ENCODE data around the gene SIGLEC6.

Gene SIGLEC6

GRCh38 chr19:51472607-51473006 is 58.9 kb downstream of the SIGLEC6 start:
- DNase-seq = no peak

GRCh38 chr19:51471527-51471926 is 59.9 kb downstream of the SIGLEC6 start:
- DNase-seq = no peak

- DNase-seq = no peak
Observed at GRCh38 chr19:51470966-51471365, 60.5 kb downstream of the SIGLEC6 start.

- DNase-seq = no peak
Observed at GRCh38 chr19:51469629-51470028, 61.8 kb downstream of the SIGLEC6 start.

- DNase-seq = no peak
Observed at GRCh38 chr19:51469162-51469561, 62.3 kb downstream of the SIGLEC6 start.

GRCh38 chr19:51468545-51468920 is 62.9 kb downstream of the SIGLEC6 start:
- no peak for DNase-seq

GRCh38 chr19:51467864-51468544 is 63.5 kb downstream of the SIGLEC6 start:
- no peak for DNase-seq

All from DMS79 treated with DMSO at 0.1 percent for 48 hours (cell line).